ENCODE data around the gene GRM8.

The GRM8 gene

GRCh38 chr7:126809188-126809587, 443.6 kb downstream of the GRM8 start:
- no peak for DNase-seq (ENCODE audit: low read depth in 2 of 2)

GRCh38 chr7:126806614-126807013, 446.1 kb downstream of the GRM8 start:
- no peak for DNase-seq (ENCODE audit: low read depth in 2 of 2)

- DNase-seq (ENCODE audit: low read depth in 2 of 2): no peak
Measured at GRCh38 chr7:126805351-126805750, 447.4 kb downstream of the GRM8 start.

DNA sequence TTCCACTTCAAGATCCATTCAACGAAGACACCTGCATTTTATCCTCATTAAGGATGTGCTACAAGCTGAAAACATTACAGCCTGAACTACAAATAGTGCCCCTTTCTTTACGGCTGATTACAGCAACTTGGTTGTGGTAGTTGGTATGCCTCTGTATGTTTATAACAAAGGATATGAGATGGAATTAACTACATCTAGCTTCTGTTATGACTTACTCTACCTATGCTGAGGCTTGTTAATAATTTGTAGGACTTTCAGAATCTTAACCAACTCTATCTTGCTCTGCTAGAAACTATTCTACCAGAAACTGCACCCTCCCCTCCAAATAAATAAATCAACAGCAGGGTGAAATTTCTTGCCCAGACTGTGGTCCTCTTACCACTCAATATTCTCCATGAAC, 448.1 kb downstream of the GRM8 start:
- no peak for DNase-seq (ENCODE audit: low read depth in 2 of 2)

DNA sequence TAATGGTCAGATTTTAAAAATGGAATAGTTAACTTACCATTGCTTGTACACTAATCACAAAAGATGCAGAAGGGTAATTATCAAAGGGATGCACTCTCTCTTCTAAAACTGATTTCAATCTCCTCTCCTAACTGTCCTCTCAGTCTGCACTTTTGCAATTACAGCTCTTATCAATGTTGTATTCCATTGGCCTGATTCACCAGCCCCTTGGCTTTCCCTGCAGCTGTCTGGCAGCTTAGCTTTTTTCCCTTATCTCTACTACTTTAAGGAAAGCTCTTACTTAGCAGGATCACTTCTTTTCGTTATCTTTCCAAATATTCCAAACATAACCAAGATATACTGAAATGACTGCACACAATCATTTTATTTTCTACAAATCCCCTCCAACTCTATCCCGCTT, 448.8 kb downstream of the GRM8 start:
- DNase-seq (ENCODE audit: low read depth in 2 of 2): no peak

- no peak for DNase-seq (ENCODE audit: low read depth in 2 of 2)
Measured at GRCh38 chr7:126803060-126803665, 449.6 kb downstream of the GRM8 start.

- no peak for DNase-seq (ENCODE audit: low read depth in 2 of 2)
Measured at GRCh38 chr7:126801733-126802132, 451.0 kb downstream of the GRM8 start.

- no peak for DNase-seq (ENCODE audit: low read depth in 2 of 2)
Measured at GRCh38 chr7:126799541-126799940, 453.2 kb downstream of the GRM8 start.

- no peak for DNase-seq (ENCODE audit: low read depth in 2 of 2)
Measured at GRCh38 chr7:126792521-126792920, 460.2 kb downstream of the GRM8 start.

DNA sequence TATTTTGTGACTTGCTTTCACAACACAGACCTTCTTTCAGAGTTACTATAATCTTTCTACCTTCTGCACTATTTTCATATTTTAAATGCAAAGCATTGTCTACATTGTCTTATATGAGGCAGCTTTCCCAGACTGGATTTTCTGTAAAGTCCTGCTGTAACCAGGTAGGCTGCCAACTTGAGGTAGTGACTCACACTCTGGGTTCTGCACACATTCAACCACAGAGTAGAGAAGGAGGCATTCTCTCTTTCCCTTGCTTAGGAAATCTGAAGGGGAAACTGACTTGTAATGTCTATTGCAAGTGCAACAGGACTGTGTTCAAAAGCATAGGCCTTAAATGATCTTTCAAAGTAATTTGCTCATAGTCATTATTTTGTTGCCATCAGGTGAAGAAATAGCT, 461.4 kb downstream of the GRM8 start:
- no peak for DNase-seq (ENCODE audit: low read depth in 2 of 2)

GRCh38 chr7:126790763-126791162, 462.0 kb downstream of the GRM8 start:
- no peak for DNase-seq (ENCODE audit: low read depth in 2 of 2)

DNA sequence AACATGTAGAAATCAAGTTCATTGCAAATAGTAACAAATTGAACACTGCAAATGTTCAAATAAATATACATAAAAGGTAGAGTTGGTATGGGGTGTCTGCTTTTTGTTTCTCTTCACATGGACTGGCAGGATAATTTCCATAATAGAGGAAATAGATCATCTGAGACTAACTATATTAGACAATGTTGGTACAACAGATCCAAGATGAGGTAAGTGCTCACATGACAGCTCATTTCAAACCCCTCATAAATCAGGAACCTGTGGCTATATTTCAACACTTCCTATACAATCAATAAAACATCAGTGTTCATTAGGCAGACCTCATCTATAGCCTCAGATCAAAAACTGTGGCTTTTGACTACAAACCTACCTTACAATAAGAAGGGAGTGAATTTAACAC, 469.1 kb downstream of the GRM8 start:
- DNase-seq (ENCODE audit: low read depth in 2 of 2): no peak

GRCh38 chr7:126780993-126781392, 471.7 kb downstream of the GRM8 start:
- DNase-seq (ENCODE audit: low read depth in 2 of 2): no peak

DNA sequence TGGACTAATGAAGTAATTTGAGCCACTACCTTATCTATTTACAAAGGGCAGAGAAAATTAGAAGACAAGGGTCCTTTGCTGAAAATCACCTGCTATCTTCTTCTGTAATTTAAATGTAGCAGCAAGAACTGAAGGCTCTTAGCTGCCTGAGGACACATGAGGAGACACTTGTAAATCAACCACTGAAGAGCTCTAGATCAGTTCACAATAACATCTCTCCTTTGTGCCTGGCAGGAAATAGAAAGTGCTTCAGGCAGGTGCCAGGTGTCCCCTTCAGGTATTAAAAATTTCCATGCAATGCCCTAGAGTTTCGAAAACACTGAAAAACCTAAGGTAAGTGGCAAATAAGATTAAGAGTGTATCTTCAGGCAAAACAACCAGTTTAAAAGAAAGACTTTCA, 474.6 kb downstream of the GRM8 start:
- DNase-seq (ENCODE audit: low read depth in 2 of 2): no peak

GRCh38 chr7:126776498-126776897, 476.2 kb downstream of the GRM8 start:
- DNase-seq (ENCODE audit: low read depth in 2 of 2): no peak

DNA sequence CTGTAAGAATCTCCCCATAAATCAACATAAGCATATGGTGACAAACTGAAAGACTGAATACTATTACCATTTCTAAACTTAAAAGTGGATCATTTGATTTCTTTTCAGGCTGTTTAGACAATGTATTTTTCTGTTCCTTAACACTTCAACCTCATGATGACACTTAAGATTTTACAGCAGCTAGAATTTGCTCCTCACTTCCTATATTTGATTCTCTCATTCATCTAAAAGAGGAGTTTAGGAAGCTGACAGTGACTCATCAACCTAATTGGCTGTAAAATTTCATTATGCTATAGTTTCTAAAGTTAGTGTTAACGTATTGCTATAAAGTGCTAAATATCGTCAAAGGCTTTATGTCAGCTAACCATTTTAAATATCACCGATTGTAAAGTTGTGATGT, 478.7 kb downstream of the GRM8 start:
- no peak for DNase-seq (ENCODE audit: low read depth in 2 of 2)

- DNase-seq (ENCODE audit: low read depth in 2 of 2): no peak
Measured at GRCh38 chr7:126768836-126769235, 483.9 kb downstream of the GRM8 start.

- no peak for DNase-seq (ENCODE audit: low read depth in 2 of 2)
Measured at GRCh38 chr7:126760914-126761577, 491.7 kb downstream of the GRM8 start.

GRCh38 chr7:126755381-126755780, 497.4 kb downstream of the GRM8 start:
- no peak for DNase-seq (ENCODE audit: low read depth in 2 of 2)

- no peak for DNase-seq (ENCODE audit: low read depth in 2 of 2)
Measured at GRCh38 chr7:126750207-126750911, 502.4 kb downstream of the GRM8 start.

- no peak for DNase-seq (ENCODE audit: low read depth in 2 of 2)
Measured at GRCh38 chr7:126728967-126729366, 523.8 kb downstream of the GRM8 start.

GRCh38 chr7:126727930-126728391, 524.8 kb downstream of the GRM8 start:
- no peak for DNase-seq (ENCODE audit: low read depth in 2 of 2)

- no peak for DNase-seq (ENCODE audit: low read depth in 2 of 2)
Measured at GRCh38 chr7:126723966-126724544, 528.7 kb downstream of the GRM8 start.

Data from activated CD8-positive, alpha-beta memory T cell treated with anti-CD3 and anti-CD28 coated beads for 4 hours (primary cell).